GM23338 (cell line): ENCODE results near the gene GALK1. TPM values are rescaled to one million over a fixed set of nuclear protein-coding genes. Genes with fewer than 3 reads are reported as not detected.

Experiments
- ATAC-seq: fragments of 200-7000 bp; cut with Tn5 transposase; 3 replicates; pipeline ENCODE4 v1.9.1; 2020
- DNase-seq: peaks from one replicate; pipeline ENCODE4 v3.0.0-alpha.2; 2015; ENCODE audit warnings: low spot score
- H2AFZ ChIP-seq: fragments of 200-600 bp; sonication (generic); 2 replicates; pipeline ENCODE4 v1.8.0; 2016; ENCODE audit warnings: antibody characterized with exemption, mild to moderate bottlenecking, moderate library complexity
- H3F3A ChIP-seq: fragments of 200-600 bp; sonication (generic); replicated peaks from 2 replicates; pipeline ENCODE4 v1.8.0; 2017; ENCODE audit warnings: antibody characterized with exemption, mixed run types, low read depth
- H3K27ac ChIP-seq: fragments of 200-600 bp; sonication (generic); 2 replicates; pipeline ENCODE4 v1.6.1; 2016; ENCODE audit warnings: low read depth
- H3K27me3 ChIP-seq: fragments of 200-600 bp; sonication (generic); 2 replicates; pipeline ENCODE4 v1.8.0; 2016; ENCODE audit warnings: mild to moderate bottlenecking, mixed run types, moderate library complexity; ENCODE audit not compliant: insufficient read depth
- H3K36me3 ChIP-seq: fragments of 200-600 bp; sonication (generic); 2 replicates; pipeline ENCODE4 v1.8.0; 2016; ENCODE audit warnings: mild to moderate bottlenecking; ENCODE audit not compliant: insufficient read depth
- H3K4me1 ChIP-seq: fragments of 200-600 bp; sonication (generic); 2 replicates; pipeline ENCODE4 v1.8.0; 2016; ENCODE audit warnings: mild to moderate bottlenecking, moderate library complexity; ENCODE audit not compliant: insufficient read depth
- H3K4me2 ChIP-seq: fragments of 200-600 bp; sonication (generic); 2 replicates; pipeline ENCODE4 v1.7.1; 2017; ENCODE audit warnings: mixed run types
- H3K4me3 ChIP-seq: fragments of 200-600 bp; sonication (generic); 2 replicates; pipeline ENCODE4 v1.6.1; 2016; ENCODE audit warnings: mixed run types
- H3K79me2 ChIP-seq: fragments of 200-600 bp; sonication (generic); replicated peaks from 2 replicates; pipeline ENCODE4 v1.8.0; 2017; ENCODE audit warnings: mild to moderate bottlenecking; ENCODE audit not compliant: insufficient read depth
- H3K9me2 ChIP-seq: fragments of 200-600 bp; sonication (generic); 2 replicates; pipeline ENCODE4 v1.8.0; 2017; ENCODE audit not compliant: insufficient read depth
- H4K20me1 ChIP-seq: fragments of 200-600 bp; sonication (generic); replicated peaks from 2 replicates; pipeline ENCODE4 v1.8.0; 2017; ENCODE audit warnings: mild to moderate bottlenecking; ENCODE audit not compliant: insufficient read depth
- H3K27ac Mint-ChIP-seq: 2 replicates; pipeline ENCODE4 v1.8.0; 2020; ENCODE audit warnings: inconsistent platforms, mild to moderate bottlenecking, moderate library complexity, mixed read lengths
- H3K27me3 Mint-ChIP-seq: 3 replicates; pipeline ENCODE4 v1.8.0; 2022; ENCODE audit warnings: low read depth, mild to moderate bottlenecking, moderate library complexity, mixed read lengths, inconsistent platforms; ENCODE audit not compliant: insufficient read depth, poor library complexity
- H3K36me3 Mint-ChIP-seq: 3 replicates; pipeline ENCODE4 v1.8.0; 2021; ENCODE audit warnings: low read depth, mild to moderate bottlenecking, inconsistent platforms, moderate library complexity, mixed read lengths
- H3K4me1 Mint-ChIP-seq: 3 replicates; pipeline ENCODE4 v1.8.0; 2020; ENCODE audit warnings: mild to moderate bottlenecking, inconsistent platforms, mixed read lengths
- H3K4me3 Mint-ChIP-seq: 3 replicates; pipeline ENCODE4 v1.8.0; 2021; ENCODE audit warnings: moderate library complexity, mild to moderate bottlenecking, inconsistent platforms, mixed read lengths
- H3K9me3 Mint-ChIP-seq: 3 replicates; pipeline ENCODE4 v1.8.0; 2020; ENCODE audit warnings: moderate library complexity, mild to moderate bottlenecking, inconsistent platforms, mixed read lengths
- CREB1 ChIP-seq: fragments of 250-450 bp; sonication (Bioruptor Pico); IDR thresholded peaks from 2 replicates; pipeline ENCODE4 v1.5.0; 2020; ENCODE audit warnings: low read depth, mild to moderate bottlenecking, moderate library complexity
- CTCF ChIP-seq, 2 experiments: fragments of 200-600 bp in 1 of 2; sonication (generic) in 1 of 2; conservative IDR thresholded peaks; 2 replicates each; pipeline versions ENCODE4 v1.5.1 to v1.6.1; 2016 to 2017; ENCODE audit warnings: antibody characterized with exemption in 2 of 2, low read depth in 2 of 2, mild to moderate bottlenecking in 2 of 2, moderate library complexity in 1 of 2
- JUNB ChIP-seq: IDR thresholded peaks from one replicate; pipeline ENCODE4 v1.6.1; 2016; ENCODE audit warnings: antibody characterized with exemption; ENCODE audit not compliant: unreplicated experiment
- STAT1 ChIP-seq: IDR thresholded peaks from one replicate; pipeline ENCODE4 v1.6.1; 2016; ENCODE audit warnings: antibody characterized with exemption; ENCODE audit not compliant: unreplicated experiment
- ZNF114 ChIP-seq: fragments of 250-450 bp; sonication (Bioruptor Pico); IDR thresholded peaks from 2 replicates; pipeline ENCODE4 v1.5.0; 2020; ENCODE audit warnings: mild to moderate bottlenecking, moderate library complexity
- ZNF462 ChIP-seq: fragments of 250-450 bp; sonication (Bioruptor Pico); IDR thresholded peaks from 2 replicates; pipeline ENCODE4 v1.5.0; 2020; ENCODE audit warnings: mild to moderate bottlenecking, moderate library complexity
- polyA plus RNA-seq: library from polyadenylated mRNA; unstranded; fragments of >200 nt; fragmentation: Nextera tagmentation; extraction: Ambion mirVana; gene quantifications from 2 replicates; pipeline ENCODE4 v1.2.1, GENCODE V29; 2016
- total RNA-seq: library from RNA; depleted of rRNA; stranded (reverse); fragments of >200 nt; shearing (Covaris generic); gene quantifications from 2 replicates; pipeline ENCODE4 v1.2.3, GENCODE V29; 2014

GALK1 gene
- total and polyA plus RNA-seq, 2 experiments from 2014 or later, result 30.5 to 31.7 TPM

- TF ChIP-seq ZNF462 (CRISPR knock-in tag), result no peak
- TF ChIP-seq CREB1 (CRISPR knock-in tag), result no peak
- TF ChIP-seq ZNF114 (CRISPR knock-in tag), result no peak
Observed at GRCh38 chr17:75756451-75757085, 8.4 kb downstream of the GALK1 start (continued).

- Histone ChIP-seq H3K4me1 (no peaks in the 10 kb centered on the region), H2AFZ (no peak overlapping the region), H3K4me2 (no peak overlapping the region), H3K79me2 (no peaks in the 10 kb centered on the region), H3K27ac (no peak overlapping the region), H3K27me3 (no peaks in the 10 kb centered on the region), H3K36me3 (no peaks in the 10 kb centered on the region), H3F3A (peaks cover 4% of the 10 kb centered on the region; the same call in 1 of the 2 replicates), H3K9me2 (no peaks in the 10 kb centered on the region), H4K20me1 (no peaks in the 10 kb centered on the region), H3K4me3 (no peak overlapping the region)
- Mint-ChIP-seq H3K27ac (no peak overlapping the region), H3K4me1 (peaks cover 13% of the 10 kb centered on the region), H3K4me3 (no peak overlapping the region), H3K27me3 (peaks cover 17% of the 10 kb centered on the region), H3K9me3 (no peaks in the 10 kb centered on the region), H3K36me3 (no peaks in the 10 kb centered on the region)
- ATAC-seq (no peak), DNase-seq (no peak)
- TF ChIP-seq JUNB, result no peak
- no peak for TF ChIP-seq CTCF (conservative IDR thresholded peaks at IDR 0.05; ENCODE audit: low read depth in 2 of 2)
- TF ChIP-seq STAT1, result no peak
Observed at GRCh38 chr17:75755990-75756389, 9.0 kb downstream of the GALK1 start.
